HepG2 (cell line): ENCODE results near the gene TBC1D20. TPM values are rescaled to one million over a fixed set of nuclear protein-coding genes. Genes with fewer than 3 reads are reported as not detected.

Source experiments
- GABPB1 ChIP-seq: IDR thresholded peaks from 2 replicates; pipeline ENCODE4 v1.6.1; 2016; ENCODE audit warnings: mild to moderate bottlenecking, missing genetic modification reagents, moderate library complexity, missing compliant biosample characterization
- HDAC6 ChIP-seq: fragments of 200-600 bp; sonication (generic); IDR thresholded peaks from 2 replicates; pipeline ENCODE4 v1.7.0; 2017; ENCODE audit warnings: mild to moderate bottlenecking, antibody characterized with exemption, low read length, low read depth
- HNF1B ChIP-seq: sonication (generic); formaldehyde crosslinking; IDR thresholded peaks from 2 replicates; pipeline ENCODE4 v1.5.1; 2020; ENCODE audit warnings: mild to moderate bottlenecking, moderate library complexity, missing genetic modification reagents
- MBNL3 ChIP-seq: fragments of 250-450 bp; sonication (Bioruptor Pico); conservative IDR thresholded peaks from 2 replicates; pipeline ENCODE4 v1.8.0; 2022; ENCODE audit warnings: mild to moderate bottlenecking, inconsistent platforms
- MTERF4 ChIP-seq: sonication (generic); formaldehyde crosslinking; IDR thresholded peaks from 2 replicates; pipeline ENCODE4 v1.8.0; 2023; ENCODE audit warnings: mild to moderate bottlenecking, missing genetic modification reagents
- PLRG1 ChIP-seq: fragments of 450-650 bp; conservative IDR thresholded peaks from 2 replicates; pipeline ENCODE4 v1.6.1; 2016
- SETDB1 ChIP-seq: sonication (generic); formaldehyde crosslinking; IDR thresholded peaks from 2 replicates; pipeline ENCODE4 v1.5.1; 2020; ENCODE audit warnings: missing genetic modification reagents, mild to moderate bottlenecking, borderline replicate concordance
- TCF7 ChIP-seq: sonication (generic); IDR thresholded peaks from 2 replicates; pipeline ENCODE4 v1.6.1; 2016; ENCODE audit warnings: antibody characterized with exemption, low read depth
- TGIF2 ChIP-seq: IDR thresholded peaks from 2 replicates; pipeline ENCODE4 v1.6.1; 2016; ENCODE audit warnings: control low read depth, missing compliant biosample characterization
- ZNF264 ChIP-seq: sonication (generic); formaldehyde crosslinking; IDR thresholded peaks from 2 replicates; pipeline ENCODE4 v1.4.0; 2020; ENCODE audit warnings: missing genetic modification reagents
- ZNF407 ChIP-seq: sonication (generic); formaldehyde crosslinking; IDR thresholded peaks from one replicate; pipeline ENCODE4 v1.5.1; 2020; ENCODE audit warnings: mild to moderate bottlenecking, missing genetic modification reagents; ENCODE audit errors: not compliant biosample characterization
- ZNF530 ChIP-seq: sonication (generic); formaldehyde crosslinking; IDR thresholded peaks from 2 replicates; pipeline ENCODE4 v1.5.0; 2020; ENCODE audit warnings: low read depth, mild to moderate bottlenecking, missing genetic modification reagents
- ZNF577 ChIP-seq: sonication (generic); formaldehyde crosslinking; IDR thresholded peaks from 2 replicates; pipeline ENCODE4 v1.4.0; 2020; ENCODE audit warnings: mild to moderate bottlenecking, low read depth, missing genetic modification reagents, borderline replicate concordance
- ZNF597 ChIP-seq: sonication (generic); formaldehyde crosslinking; IDR thresholded peaks from 2 replicates; pipeline ENCODE4 v1.5.0; 2020; ENCODE audit warnings: missing genetic modification reagents
- ZNF776 ChIP-seq: sonication (generic); formaldehyde crosslinking; IDR thresholded peaks from 2 replicates; pipeline ENCODE4 v1.4.0; 2020; ENCODE audit warnings: mild to moderate bottlenecking, missing genetic modification reagents
- ZNF792 ChIP-seq: IDR thresholded peaks from 2 replicates; pipeline ENCODE4 v1.6.1; 2016
- ZSCAN5A ChIP-seq: sonication (generic); formaldehyde crosslinking; IDR thresholded peaks from 2 replicates; pipeline ENCODE4 v1.8.0; 2022; ENCODE audit warnings: mild to moderate bottlenecking, missing genetic modification reagents, borderline replicate concordance
- ZSCAN9 ChIP-seq: IDR thresholded peaks from 2 replicates; pipeline ENCODE4 v1.6.1; 2016; ENCODE audit warnings: borderline replicate concordance
- polyA plus RNA-seq, 8 experiments: library from polyadenylated mRNA; depleted of rRNA in 3 of 8; stranded (reverse) in 7 of 8; unstranded in 1 of 8; fragments of >200 nt; fragmentation: Illumina TruSeq in 4 of 8; extraction: Trizol in 4 of 8; gene quantifications; 2 replicates each; pipeline versions ENCODE4 v1.2.1 to v1.2.3, GENCODE V29; 2011 to 2016; ENCODE audit warnings: low read depth in 4 of 8, missing spikeins in 1 of 8, mixed read lengths in 1 of 8; ENCODE audit not compliant: insufficient read depth in 1 of 8
- total RNA-seq, 5 experiments: library from RNA; depleted of rRNA; stranded (reverse); fragments of >200 nt; fragmentation: Illumina TruSeq; extraction: Trizol; gene quantifications; 2 replicates each; pipeline ENCODE4 v1.2.3, GENCODE V29; 2016; ENCODE audit warnings: low read depth in 1 of 5

Gene TBC1D20
- total and polyA plus RNA-seq, 2 of the 13 experiments (the other 11 are each of a cell fraction or from before 2014, with no cell fraction given), result 36.6 to 47.1 TPM

GRCh38 chr20:396252-396618, 66.1 kb downstream of the TBC1D20 start (continued):
- TF ChIP-seq ZNF776 (CRISPR knock-in tag) (peak; percentile 49; the same call in 1 of the 2 replicates), MBNL3 (CRISPR knock-in tag) (no peak), PLRG1 (no peak), ZNF407 (CRISPR knock-in tag) (no peak), SETDB1 (CRISPR knock-in tag) (no peak), ZSCAN5A (no peak), HNF1B (CRISPR knock-in tag) (no peak), TGIF2 (CRISPR knock-in tag) (no peak), MTERF4 (no peak; the same call in 1 of the 2 replicates), ZNF597 (no peak), ZNF530 (CRISPR knock-in tag) (no peak), TCF7 (no peak), ZNF792 (CRISPR knock-in tag) (no peak), HDAC6 (no peak), GABPB1 (CRISPR knock-in tag) (peak; percentile 55; the same call in 1 of the 2 replicates), ZNF264 (CRISPR knock-in tag) (no peak), ZNF577 (CRISPR knock-in tag) (no peak), ZSCAN9 (CRISPR knock-in tag) (no peak)
